HG03575 (cell line): Measurements from ENCODE around the gene HRCT1.
"Not testable (repeated sequence)": the region's sequence is repeated elsewhere in the genome, so short reads cannot be mapped to it uniquely, and the experiment has no call there.

Source experiments
- ATAC-seq: cut with Tn5 transposase; IDR thresholded peaks from one replicate; pipeline ENCODE4 v1.9.1; 2021; ENCODE audit not compliant: unreplicated experiment, insufficient number of reproducible peaks, low FRiP score; ENCODE audit errors: extremely low read depth

Gene HRCT1

DNA sequence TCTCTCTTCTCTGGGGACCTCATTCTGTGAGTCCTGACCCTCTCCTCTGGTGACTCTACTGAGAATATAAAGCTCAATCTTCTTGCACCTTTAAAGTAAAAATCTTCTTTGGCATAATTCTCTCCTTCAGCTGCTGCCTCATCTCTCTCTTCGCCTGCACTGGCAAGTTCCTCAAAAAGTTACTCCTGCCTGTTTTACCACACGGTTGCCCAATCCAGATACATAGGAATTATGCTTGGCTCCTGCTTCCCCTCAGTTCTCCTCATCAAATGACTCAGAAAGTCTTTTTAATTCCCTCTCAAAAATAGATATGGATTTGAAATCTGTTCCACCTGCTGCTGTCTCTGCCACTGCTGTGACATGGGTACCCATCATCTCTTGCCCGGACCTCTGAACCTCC is 14.4 kb upstream of the HRCT1 start:
- ATAC-seq = no peak

DNA sequence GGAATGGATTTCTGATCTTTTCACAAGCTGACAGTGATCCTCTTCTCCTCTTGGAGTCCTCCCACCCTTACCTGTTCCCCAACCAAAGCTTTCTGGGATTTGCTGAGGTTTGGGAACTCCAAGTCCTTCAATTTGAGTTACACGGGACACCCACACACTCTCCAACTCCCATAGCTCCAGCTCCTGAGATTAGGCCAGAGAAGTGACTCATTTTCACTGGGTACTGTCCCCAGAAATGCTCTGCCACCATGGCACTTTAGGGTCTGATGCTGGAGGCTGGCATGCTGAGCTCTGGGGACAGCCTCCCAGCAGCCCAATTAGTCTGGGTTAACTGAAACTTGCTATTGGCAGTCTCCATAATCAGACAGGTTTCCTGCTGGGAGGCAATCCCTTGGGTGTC is 14.0 kb upstream of the HRCT1 start:
- ATAC-seq = no peak

DNA sequence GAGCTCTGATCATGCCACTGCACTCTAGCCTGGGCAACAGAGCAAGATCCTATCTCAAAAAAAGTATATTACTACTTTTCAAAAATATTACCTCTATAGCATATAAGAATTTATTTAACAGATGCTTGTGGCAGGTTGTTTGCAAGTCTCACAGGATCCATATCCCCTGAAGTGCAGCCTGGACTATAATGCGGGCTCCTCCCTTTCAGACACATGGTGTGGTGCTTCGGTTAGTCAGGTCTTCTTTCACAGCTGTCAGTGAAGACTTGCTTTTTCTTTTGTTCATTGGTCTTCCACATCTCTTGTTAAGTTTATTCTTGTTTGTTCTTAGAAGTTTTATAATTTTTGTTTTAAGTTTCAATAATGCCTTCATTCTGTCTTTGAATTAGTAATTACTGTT is 9.4 kb upstream of the HRCT1 start:
- ATAC-seq = no peak

DNA sequence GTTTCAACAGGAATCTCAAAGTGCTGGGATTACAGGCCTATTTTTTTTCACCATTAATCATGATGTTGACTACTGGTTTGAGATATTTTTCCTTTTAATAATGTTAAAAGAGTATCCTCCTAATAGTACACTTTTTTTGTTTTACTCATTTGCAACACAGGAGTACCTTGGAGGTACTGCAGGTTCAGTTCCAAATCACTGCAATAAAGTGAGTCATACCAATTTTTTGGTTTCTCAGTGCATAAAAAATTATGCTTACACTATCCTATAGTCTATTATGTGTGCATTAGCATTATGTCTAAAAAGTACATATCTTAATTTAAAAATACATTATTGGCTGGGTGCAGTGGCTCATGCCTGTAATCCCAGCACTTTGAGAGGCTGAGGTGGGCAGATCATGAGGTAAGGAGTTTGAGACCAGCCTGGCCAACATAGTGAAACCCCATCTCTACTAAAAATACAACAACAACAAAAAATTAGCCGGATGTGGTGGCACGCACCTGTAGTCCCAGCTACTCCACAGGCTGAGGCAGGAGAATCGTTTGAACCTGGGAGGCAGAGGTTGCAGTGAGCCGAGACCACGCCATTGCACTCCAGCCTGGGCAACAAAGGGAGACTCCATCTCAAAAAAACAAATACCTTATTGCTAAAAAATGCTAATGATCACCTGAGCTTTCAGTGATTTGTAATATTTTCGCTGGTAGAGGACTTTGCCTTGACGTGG is 8.5 kb upstream of the HRCT1 start:
- not testable (repeated sequence) for ATAC-seq

DNA sequence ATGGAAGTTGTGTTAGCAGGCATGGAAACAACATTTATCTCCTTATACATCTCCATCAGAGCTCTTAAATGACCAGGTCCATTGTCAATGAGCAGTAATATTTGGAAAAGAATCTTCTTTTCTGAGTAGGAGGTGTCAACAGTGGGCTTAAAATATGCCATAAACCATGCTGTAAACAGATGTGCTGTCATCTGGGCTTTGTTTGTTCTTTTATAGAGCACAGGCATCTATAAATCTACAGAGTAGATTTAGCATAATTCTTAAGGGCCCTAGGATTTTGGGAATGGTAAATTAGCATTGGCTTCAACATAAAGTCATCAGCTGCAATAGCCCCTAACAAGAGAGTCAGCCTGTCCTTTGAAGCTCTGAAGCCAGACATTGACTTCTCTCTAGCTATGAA is 7.7 kb upstream of the HRCT1 start:
- ATAC-seq = no peak

DNA sequence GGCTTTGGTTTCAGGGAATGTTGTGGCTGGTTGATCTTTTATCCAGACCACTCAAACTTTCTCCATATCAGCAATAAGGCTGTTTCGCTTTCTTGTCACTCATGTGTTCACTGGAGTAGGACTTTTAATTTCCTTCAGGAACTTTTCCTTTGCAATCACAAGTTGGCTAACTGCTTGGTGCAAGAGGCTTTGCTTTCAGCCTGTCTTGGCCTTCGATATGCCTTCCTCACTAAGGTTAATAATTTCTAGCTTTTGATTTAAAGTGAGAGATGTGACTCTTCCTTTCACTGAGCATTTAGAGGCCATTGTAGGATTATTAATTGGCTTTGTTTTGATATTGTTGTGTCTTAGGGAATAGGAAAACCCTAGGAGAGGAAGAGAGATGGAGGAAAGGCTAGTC is 7.0 kb upstream of the HRCT1 start:
- no peak for ATAC-seq

DNA sequence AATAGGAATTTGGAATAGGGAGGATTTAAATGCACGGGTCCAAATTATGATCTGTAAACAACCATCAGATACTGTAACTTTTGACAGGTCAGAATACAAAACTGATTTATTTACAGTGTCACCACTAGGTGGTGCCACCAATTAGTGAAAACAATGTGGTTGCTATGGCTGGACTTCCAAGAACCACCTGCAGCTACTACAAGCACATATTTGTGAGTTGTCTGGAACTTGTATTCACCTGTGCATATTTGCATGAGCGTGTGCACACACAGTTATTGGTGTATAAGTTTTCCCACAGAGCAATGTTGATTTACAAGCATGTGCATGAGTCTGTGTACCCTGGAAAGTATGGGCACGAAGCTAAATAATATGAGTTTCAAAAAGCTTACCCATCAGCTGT is 3.0 kb upstream of the HRCT1 start:
- no peak for ATAC-seq

DNA sequence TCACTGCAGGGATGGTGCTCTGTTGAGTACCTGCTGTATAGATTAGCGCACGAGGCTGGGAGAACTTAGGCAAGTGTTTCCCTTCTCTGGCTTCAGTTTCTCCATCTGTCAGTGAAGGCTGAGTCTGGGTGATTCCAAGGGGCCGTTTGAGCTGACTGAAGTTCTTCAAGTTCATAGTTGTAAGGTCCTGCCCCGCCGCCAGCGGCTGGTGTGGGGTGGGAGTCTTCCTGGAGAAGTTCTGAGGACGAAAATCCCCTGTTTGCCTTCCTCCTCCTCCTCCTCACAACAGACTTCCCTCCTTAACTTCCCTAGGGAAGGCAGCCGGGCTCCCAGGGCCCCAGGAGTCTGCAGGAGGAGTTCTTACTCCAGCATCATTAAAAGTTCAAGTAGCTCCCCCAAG is 1.7 kb upstream of the HRCT1 start:
- no peak for ATAC-seq

DNA sequence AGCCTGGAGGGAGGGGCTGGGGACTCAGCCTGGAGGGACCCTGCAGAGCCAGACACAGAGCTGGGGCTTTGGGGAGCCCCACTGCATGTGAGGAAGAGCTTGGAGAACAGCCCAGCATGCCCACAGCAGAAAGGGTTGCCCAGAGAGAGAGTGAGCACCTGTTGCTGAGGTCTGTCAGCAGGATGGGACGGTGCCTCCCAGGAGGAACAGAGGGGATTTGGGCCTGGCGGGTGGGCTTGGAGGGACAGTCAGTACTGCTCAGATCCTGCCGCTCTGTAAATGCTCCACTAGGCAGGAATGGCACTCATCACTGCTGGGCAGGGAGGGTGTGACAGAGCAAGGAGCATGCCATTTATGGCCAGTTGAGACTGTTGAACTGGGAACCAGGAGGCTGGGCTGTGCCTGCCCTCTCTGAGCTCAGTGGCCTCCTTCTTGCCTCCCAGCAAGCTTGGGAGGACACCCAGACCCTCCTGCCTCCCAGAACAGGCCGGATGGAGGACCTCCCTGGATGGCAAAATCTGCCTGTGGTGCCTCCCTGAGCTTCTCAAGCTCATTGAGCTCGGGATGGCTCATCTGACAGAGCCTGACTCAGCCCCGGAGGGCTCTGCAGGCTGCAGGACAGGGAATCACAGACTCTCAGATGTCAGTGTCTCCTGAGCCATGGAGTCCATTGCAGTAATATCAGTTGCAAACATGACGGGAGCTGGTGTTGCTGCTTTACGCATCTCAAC is 786 bp upstream of the HRCT1 start:
- no peak for ATAC-seq

DNA sequence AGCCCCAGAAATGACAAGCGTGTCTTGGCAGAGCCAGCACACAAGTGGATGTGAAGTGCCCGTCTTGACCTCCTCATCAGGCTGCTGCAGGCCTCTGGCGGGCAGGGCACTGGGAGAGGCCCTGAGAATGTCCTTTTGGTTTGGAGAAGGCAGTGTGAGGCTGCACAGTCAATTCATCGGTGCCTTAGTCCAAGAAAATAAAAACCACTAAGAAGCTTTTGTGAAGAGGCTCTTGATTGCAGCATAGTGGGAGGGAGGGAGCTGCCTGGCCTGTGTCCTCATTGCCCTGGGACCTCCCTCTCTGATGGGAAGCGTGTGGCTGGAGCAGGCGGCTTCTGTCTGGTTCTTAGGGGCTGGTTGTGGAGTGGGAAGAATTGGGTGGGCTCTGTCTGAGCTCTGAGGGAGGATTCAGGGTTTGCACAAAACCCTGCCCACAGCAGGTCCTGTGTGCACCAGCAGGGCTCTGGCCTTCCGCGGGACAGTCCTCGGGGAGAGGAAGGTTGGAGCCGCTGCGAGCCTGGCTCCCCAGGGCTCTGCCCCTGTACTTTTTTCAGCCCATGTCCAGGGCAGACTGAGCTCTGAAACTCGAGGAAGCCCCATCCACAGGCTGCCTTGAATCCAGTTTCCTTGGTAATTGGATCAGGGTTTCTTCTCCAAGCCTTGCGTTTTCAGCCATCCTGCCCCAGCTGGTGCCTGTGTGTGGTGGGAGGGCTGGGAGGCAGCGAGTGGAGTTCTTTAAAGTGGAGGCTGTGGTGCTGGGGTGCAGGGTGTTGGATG is 1.1 kb downstream of the HRCT1 start:
- ATAC-seq = no peak

DNA sequence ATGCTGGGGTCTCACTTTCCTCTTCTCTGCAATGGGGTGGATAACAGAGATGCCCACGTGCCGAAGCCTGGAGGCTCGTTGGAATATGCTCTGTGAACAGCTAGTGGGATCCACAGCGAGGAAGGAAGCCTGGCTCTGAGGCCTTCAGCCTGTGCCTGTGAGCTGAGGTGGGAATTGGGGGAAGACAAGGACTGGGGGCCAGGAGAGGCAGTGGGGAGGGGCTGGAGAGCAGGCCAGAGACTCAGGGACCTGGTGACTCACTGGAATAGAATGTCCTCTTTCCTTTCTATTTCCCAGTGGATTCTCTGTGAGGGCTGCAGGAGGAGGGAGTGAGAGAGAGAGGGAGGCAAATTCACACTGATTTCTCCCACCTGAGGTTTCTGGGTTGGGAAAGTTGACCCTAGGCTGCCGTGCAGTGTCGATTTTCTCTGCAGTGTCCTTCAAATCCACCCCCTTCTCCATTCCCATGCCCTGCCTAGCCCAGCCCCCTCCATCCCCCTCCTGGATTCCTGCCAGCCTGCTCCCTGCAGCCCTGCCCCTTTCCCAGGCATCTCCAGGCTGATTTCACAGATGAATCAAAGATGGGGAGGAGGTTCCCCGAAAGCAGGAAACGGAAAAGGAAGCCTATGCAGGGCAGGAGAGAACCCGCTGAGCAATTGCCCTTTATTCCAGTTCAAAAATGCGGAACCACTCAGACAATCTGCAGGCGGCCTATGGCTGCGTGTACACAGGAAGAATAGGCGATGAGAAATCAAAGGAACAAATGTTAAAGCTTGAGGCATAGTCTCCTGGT is 1.9 kb downstream of the HRCT1 start:
- no peak for ATAC-seq

DNA sequence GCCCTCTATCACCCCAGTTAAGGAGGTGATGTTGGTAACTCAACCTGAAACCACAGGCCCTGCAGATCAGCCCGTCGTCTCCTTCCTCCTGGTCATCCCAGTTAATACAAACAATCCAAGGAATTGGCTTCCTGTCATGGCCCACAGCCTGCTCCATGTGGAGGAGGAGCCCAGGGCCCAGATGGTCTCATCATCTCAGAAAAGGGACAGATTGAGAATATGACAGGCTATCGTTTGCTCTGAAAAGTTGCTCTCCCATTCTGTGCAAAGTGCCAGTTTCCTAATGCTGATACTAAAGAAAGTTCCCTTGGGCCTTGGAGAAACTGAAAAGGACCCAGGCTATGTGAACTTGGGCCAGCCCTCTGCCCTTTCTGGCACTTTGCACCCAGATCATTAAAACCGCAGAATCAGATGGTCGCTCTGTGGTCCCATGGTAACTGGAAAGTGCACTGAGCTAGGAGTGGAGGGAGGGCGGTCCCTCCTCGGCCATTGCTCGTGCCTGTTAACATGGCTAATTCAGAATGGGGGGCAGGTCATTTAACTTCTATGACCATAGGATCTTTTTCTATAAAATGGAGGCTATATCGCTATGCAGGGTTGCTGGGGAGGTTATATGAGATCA is 2.6 kb downstream of the HRCT1 start:
- ATAC-seq = no peak

DNA sequence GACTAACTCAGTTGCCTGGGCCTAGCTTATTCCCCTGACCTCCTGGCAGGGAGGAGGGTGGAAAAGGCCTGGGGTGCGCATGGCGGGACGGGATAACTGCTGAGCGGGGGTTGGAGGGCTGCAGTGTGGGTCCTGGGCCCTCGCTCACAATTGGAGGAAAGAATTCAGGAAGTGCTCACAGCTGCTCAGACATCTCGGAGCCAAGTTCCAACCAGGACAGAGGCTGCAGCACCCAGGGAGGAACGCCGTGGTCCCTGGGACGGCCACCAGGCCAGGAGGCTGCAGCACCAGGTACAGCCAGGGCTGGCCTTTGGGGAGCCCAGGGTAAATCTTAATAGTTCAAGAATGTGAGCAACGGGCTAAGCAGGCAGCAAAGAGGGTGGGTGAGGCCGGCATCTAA is 3.3 kb downstream of the HRCT1 start, which contains the start of gene SPAAR:
Gene SPAAR (plus strand): TSS at position 217 of the 400 bp plus-strand sequence. CDS start 974 bp downstream, outside the sequence.
- no peak for ATAC-seq

DNA sequence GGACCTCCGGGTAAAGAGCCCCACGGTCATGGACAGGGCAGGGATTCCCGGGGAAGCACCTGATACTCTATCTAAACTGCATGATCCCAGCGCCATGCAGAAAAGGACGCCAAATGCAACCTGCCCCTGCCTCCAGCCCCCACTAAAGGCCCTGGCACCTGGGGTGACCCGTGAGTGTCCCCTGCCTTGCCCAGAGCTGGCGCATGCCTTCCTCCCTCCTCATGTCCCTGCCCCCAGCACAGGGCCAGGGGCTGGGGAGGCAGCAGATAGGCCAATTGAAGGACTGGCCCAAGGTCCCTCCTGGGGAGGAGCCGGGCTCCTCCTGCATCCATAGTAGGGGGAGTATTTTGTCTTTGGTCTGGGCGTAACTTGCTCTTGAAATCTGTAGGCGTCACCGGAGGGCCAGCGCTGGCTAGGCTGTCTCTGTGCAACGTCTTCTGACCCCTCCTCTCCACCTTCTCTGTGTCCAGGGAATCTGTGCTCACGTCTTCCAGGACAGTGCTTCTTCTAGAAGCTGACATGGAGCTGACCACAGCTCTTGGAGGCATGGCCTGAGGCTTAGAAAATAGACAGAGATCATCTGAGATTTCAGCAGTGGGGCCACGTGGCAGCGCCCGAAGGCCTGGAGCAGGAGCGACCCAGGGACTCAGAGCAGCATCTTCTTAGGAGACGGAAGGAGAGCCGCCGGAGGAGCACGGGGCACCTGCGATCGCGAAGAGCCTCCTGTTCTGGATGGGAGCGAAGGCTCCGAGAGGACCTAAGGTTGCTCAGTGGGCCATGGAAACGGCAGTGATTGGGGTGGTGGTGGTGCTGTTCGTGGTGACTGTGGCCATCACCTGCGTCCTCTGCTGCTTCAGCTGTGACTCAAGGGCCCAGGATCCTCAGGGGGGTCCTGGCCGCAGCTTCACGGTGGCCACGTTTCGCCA is 3.9 kb downstream of the HRCT1 start:
- ATAC-seq = no peak

DNA sequence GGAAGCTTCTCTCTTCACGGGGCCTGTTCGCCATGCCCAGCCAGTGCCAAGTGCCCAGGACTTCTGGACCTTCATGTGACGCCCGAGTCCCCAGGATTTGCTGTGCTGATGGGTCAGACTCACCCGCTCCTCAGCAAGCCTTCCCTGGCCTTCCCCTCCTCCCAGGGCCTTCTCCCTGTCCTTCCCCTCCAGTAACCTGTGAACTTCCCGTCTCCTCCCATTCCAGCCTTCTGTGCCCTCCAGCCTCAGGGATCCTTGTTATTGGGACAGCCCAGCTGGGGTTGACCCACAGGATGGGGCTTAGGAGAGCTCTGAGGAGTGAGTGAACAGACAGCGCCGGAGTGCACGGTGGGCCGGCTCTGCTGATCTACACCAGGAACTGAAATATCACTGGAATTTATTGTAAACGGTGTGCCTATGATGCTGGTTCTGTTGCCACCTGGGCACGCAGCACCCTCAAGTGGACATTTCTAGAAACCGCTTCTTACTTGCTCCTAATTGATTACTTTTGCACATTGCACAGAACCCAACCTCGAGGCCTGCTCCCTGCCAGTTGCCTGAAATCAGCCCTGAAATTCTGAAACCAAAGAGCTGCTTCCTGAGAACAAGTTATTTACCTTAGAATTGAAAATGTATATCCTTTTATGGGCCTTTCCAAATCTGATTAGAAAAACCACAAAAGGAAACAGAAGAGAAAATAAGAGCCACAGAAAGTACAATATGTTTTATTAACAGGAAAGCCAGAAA is 4.8 kb downstream of the HRCT1 start:
- ATAC-seq = no peak

DNA sequence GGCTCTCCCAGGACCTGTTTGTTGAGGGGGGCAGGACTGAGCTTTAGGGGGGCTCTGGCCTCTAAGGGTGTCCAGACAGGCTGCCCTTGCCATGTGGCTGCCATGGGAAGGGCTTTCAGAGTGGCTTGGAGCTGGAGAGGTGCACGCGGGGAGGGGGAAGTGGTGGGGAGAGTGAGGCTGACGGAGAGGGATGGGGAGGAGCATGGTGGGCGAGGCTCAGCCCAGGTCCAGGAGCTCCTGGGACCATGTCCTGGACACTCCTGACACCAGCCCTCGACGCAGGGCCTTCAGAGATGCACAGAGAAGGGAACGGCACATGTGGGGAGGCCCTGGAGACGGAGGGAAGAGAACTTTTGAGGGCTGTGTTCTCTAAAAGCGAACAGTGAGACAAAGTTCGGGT is 5.7 kb downstream of the HRCT1 start:
- no peak for ATAC-seq

DNA sequence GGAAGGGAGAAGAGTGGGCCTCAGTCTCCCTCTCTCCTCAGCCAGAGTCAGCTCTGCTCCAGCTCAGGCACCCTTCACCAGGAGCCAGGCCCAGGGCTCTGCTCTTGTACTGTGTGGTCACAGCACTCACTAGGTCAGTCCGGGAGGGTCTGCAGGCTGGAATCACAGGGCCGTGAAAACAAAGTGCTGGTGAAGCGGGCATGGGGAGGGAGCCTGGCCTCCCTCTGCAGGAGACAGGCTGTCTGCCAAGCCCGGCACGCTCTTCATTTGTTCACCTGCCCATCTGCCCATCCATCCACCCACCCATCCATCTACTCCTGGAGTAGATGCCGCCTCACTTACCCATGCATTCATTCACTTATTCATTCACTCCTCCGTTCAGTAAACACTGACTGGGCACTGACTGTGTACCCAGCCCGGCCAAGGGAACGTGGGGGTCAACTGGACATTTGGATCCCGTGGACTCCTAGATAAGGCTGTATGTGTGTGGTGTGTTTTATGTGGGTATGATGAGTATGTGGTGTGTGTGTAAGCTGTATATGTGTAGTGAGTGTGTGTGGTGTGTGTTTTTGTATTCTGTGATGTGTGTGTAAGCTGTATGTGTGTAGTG is 6.9 kb downstream of the HRCT1 start:
- ATAC-seq = no peak
